Activated CD4-positive, alpha-beta T cell treated with anti-CD3 and anti-CD28 coated beads for 4 hours (primary cell): ENCODE data around the gene IGF2R.

ENCODE experiments used
- DNase-seq, 2 donors: peaks; one replicate each; pipeline ENCODE4 v3.0.0-alpha.2; 2020

Gene IGF2R

GRCh38 chr6:160050022-160050421 lies 81.1 kb downstream of the IGF2R start:
- DNase-seq: no peak

GRCh38 chr6:160051390-160051789 lies 82.5 kb downstream of the IGF2R start:
- DNase-seq: no peak

- no peak for DNase-seq
Measured at GRCh38 chr6:160054271-160054670, 85.4 kb downstream of the IGF2R start.

- DNase-seq: no peak
Measured at GRCh38 chr6:160054913-160055312, 86.0 kb downstream of the IGF2R start.

GRCh38 chr6:160055378-160055777 lies 86.5 kb downstream of the IGF2R start:
- DNase-seq: no peak

GRCh38 chr6:160055813-160056212 lies 86.9 kb downstream of the IGF2R start:
- DNase-seq: no peak

DNA sequence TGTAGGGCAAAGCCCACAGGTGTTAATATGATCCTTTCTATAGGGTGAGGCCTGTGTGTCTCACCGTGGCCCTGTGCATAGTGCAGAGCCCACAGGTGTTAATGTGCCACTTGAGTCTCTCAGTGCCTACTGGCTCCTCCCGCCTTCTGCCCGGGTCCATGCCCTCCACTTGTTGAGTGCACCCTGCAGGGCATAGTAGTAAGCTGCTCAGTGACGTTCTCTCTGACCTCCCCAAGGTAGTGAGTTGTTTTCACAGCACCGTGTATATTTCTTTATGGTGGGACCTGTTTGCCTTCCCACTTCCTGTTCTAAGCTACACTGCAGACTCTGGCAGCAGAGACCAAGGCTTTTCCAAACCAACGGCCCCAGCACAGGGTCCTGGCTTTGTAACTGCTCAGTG lies 88.2 kb downstream of the IGF2R start:
- no peak for DNase-seq

DNA sequence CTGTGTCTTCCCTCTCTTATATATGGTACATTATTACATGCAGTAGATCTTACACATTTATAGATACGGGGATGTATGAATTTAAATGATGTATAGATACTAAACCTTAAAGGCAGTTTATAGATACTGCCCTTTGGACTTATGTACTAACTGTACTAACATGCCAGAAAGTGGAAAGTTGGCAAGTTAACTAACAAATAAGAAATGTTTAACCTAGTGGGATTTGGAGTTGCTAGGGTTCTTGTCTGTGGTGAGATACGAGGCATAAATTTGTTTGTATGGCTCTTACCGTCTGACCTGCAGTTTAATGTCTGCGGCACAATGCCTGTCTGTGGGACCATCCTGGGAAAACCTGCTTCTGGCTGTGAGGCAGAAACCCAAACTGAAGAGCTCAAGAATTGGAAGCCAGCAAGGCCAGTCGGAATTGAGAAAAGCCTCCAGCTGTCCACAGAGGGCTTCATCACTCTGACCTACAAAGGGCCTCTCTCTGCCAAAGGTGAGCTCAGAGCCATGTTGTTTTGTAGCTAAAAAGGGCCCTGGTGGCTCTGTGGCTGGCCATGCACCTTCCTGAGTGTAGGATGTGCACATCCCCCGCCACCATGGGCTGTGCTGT lies 89.8 kb downstream of the IGF2R start:
- no peak for DNase-seq

DNA sequence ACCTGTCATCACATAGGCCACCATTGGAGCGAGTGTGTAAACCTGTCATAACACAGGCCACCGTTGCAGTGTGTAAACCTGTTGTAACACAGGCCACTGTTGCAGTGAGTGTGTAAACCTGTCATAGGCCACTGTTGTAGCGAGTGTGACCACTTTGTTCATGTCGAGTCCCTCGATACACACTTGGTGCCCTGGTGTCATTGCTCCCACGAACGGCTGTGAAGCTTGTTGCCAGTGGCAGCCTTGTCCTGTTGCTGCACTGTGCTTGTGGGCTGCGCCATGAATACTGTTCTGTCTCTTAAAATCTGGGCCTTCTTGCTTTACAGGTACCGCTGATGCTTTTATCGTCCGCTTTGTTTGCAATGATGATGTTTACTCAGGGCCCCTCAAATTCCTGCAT lies 91.3 kb downstream of the IGF2R start:
- DNase-seq: no peak

GRCh38 chr6:160060920-160061447 lies 92.1 kb downstream of the IGF2R start:
- no peak for DNase-seq

DNA sequence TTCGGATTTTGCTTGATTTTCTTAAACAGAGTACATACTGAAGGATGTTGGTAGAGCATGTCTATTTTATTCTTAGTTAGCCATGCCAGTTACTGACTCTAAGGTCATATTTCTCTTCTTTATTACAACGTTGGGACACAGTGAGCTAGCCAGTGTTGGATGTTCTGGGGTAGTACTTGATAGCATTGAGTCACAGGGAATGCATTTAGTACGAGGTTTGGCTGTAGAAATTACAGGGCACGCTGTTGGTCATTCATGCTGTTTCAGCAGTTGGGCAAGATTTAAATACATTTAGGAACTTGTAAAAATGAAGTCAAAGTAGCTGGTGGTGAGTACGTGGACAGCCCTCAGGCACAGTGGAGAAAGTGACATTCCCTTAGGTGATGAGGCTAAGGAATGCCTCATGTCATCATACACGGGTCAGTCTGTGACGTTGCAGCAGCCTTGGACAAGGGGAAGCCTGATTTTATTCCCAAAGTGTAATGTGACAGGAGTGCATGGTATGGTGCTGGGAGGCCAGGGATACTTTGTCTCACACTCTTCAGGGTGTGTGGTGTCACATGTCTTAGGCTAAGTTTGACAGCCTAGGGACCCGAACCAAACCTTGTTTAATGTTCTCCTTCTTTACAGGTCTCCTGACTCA lies 95.0 kb downstream of the IGF2R start:
- no peak for DNase-seq

DNA sequence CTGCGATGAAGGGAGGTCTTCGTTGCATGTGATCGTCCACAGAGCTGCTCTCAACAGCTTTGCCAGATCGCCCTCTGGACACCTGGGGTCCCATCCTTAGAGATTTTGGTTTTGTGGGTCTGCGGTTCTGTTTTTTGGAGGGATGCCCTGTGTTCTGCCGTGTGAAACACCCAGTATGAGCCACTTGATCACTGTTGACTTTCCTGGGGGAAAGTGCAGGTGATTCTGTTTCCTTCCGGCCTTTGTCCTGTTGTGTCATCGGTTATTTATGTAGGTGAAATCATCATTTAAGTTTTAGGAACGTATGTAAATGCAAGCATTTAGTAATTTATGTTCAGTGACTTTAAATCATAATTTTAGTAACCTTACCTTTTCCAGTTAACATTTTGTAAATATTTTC lies 96.3 kb downstream of the IGF2R start:
- DNase-seq: no peak

DNA sequence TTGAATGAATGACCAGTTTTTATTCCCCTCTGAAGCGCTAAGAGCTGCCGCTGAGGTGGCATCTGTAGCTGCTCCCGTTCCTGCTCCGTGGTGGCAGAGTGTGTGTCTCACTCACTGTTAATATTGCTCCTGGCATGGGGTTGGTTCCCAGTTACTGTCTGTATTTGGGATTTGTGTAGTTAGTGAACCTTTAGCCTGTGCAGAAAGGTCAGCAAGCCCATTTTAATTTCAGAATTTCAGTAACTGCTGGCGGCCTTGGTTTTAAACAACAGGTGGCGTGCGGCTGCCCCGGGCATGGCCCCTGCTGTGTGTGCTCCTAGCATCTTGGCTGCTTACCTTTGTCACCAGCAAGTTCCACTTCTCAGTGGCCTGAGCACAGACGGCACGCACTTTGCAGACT lies 98.7 kb downstream of the IGF2R start:
- DNase-seq: no peak

- no peak for DNase-seq
Measured at GRCh38 chr6:160068346-160068745, 99.5 kb downstream of the IGF2R start.

GRCh38 chr6:160069050-160069454 lies 100.2 kb downstream of the IGF2R start:
- DNase-seq: peak in 1 of 2 donors; percentile 11

DNA sequence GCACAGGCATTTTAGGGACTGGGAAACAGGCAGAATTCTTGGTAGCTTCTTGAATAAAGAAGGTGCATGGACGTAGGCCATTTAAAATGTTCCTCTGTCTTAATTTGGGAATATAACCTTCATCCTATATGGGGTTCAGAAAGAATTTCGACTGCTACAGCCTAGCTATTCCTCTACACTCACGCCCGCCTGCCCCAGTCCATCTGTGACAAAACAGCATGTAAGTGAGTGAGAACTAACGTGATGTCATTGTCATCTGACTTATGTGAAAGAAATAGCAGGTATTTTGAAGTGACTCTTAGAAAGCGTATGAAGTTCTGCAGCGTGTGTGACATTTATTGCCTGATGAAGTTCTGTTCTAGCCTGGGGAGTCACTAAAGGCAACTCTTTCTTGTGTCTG lies 100.6 kb downstream of the IGF2R start:
- DNase-seq: no peak

- DNase-seq: no peak
Measured at GRCh38 chr6:160070427-160070826, 101.5 kb downstream of the IGF2R start.

DNA sequence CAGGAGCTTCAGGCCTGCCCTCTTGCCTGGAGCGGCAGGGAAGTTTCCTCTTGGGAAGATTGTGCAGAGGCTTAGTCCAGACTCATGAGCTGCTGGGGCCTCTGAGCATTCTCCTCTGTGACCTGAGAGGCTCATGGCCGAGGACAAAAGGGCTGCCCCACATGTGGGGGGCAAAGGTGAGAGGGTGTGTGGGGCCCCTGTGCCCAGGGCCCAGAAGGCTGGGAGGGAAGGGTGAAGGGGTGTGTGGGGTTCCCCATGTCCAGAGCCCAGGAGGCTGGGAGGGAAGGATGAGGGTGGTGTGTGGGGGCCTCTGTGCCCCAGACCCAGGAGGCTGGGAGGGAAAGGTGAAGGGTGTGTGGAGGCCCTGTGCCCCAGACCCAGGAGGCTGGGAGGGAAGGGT lies 101.9 kb downstream of the IGF2R start:
- DNase-seq: no peak

DNA sequence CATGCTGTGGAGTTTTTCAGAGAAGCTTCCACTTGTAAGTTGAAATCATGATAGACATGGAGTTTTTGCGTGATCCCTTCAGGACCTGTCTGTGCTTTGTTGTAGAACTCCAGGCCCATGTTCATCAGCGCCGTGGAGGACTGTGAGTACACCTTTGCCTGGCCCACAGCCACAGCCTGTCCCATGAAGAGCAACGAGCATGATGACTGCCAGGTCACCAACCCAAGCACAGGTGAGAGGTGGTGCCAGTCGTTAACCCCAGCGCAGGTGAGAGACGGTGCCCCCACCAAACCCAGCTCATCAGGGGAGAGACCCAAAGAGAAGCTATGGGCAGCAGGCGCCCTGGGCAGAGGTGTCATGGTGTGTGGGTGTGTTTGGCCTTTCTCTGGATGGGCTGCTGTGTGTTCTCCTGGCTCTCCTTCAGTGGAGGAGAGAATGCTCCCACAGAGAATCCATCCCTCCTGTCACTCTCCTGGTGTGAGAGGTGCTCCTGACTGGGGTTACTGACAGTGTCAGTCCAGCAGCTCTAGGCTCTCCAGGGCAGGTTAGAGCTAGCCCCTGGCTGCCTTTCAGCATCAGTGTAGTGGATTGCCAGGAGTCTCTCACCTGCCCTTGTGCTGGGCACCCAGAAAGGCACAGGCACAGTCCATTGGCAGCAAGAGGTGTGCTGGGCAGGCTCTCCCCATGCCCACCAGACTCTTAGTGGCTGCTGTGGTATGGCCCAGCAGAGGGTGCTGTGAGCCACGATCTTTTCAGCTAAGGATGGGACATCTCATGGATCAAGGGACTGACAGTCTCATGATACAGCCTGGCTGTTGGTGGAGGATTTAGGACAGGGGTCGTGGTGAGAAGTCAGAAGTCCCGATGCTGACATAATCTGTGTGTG lies 103.2 kb downstream of the IGF2R start:
- no peak for DNase-seq

DNA sequence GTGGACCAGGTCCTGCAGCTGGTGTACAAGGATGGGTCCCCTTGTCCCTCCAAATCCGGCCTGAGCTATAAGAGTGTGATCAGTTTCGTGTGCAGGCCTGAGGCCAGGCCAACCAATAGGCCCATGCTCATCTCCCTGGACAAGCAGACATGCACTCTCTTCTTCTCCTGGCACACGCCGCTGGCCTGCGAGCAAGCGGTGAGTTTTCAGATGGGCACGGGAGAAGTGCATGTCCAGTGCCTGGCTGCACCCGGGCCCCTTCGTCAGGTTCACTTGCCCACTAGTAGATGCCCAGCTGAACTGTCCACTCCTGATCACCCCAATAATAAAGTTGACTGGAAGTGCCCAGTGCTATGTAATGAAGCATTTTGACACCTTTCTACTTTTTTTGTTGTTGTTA lies 104.4 kb downstream of the IGF2R start:
- DNase-seq: no peak

- DNase-seq: no peak
Measured at GRCh38 chr6:160076009-160076408, 107.1 kb downstream of the IGF2R start.

DNA sequence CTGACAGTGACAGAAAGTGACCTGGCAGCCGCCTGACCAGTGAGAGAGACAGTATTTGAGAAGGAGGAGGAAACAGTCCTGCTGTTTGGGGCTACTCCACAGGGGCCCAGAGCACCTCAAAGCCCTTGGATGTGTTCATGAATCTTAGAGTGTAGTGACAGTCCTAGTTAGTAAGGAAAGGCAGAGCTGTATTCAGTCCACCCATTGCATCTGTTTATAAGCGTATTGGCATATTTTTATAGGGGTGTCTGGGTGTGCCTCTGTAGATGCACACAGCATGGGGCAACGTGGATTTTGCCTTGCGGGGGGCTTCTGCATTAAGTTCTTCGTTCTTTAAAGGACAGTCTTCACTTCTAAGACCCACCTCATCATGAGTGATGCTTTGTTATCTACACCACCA lies 108.1 kb downstream of the IGF2R start:
- DNase-seq: no peak

DNA sequence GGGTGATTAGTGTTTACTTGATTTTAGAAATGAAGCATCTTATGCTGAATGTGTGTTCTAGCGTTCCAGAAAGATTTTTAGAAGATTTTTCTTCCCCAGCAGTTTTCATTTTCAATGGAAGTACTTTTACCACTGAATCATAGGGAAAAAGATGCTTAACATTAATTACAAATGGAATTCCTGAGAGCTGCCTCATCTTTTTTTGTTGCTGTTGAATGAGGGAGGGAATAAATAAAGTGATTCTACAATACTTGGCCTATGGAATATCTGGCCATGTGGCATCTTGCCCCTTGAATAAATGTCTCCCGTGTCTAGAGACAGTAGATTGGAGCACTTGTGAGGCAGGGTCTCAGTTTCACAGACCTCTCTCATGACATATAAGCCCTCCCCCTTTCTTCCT lies 108.6 kb downstream of the IGF2R start:
- DNase-seq: no peak
